ENCODE data around the gene ZNF25. TPM values are rescaled to one million over a fixed set of nuclear protein-coding genes. Genes with fewer than 3 reads are reported as not detected.
"Not testable (repeated sequence)": the region's sequence is repeated elsewhere in the genome, so short reads cannot be mapped to it uniquely, and the experiment has no call there.

Gene ZNF25
- total RNA-seq, 6 experiments from 2014 or later, result 1.1 to 3.1 (median 2.6) TPM

DNA sequence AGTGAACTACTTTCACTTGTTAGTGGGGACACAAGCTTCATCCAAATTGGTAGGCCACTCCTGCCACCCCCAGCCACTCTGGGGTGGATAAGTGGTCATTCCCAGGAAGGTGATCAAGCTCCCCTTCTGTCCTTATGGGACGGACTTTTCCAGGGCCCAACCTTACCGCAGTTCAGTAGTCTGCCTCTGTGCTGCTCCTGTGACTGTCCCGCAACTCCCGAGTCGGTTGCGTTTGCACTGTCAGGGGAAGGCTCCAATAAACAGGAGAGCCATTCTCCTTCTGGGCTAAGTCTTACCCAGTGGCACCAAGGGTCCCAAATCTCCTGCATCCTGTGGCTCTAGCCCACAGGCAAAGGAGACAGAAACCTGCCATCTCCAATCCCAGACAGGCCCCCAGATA lies 26.6 kb upstream of the ZNF25 start:
- no peak for DNase-seq
- no peak overlapping the region for H3K4me3 ChIP-seq
- H3K27ac ChIP-seq, result no peak overlapping the region
- no CpG with 5 or more reads among the region's 6 CpGs for WGBS (ENCODE audit: insufficient coverage, low coverage, low lambda C conversion rate, missing lambda C conversion rate)
- H3K4me1 ChIP-seq, result no peaks in the 10 kb centered on the region
- TF ChIP-seq, protein P1, sequence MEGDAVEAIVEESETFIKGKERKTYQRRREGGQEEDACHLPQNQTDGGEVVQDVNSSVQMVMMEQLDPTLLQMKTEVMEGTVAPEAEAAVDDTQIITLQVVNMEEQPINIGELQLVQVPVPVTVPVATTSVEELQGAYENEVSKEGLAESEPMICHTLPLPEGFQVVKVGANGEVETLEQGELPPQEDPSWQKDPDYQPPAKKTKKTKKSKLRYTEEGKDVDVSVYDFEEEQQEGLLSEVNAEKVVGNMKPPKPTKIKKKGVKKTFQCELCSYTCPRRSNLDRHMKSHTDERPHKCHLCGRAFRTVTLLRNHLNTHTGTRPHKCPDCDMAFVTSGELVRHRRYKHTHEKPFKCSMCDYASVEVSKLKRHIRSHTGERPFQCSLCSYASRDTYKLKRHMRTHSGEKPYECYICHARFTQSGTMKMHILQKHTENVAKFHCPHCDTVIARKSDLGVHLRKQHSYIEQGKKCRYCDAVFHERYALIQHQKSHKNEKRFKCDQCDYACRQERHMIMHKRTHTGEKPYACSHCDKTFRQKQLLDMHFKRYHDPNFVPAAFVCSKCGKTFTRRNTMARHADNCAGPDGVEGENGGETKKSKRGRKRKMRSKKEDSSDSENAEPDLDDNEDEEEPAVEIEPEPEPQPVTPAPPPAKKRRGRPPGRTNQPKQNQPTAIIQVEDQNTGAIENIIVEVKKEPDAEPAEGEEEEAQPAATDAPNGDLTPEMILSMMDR (IDR thresholded peaks at IDR 0.05), result no peak
- TF ChIP-seq POLR2A (IDR thresholded peaks at IDR 0.05), result no peak
- no peaks in the 10 kb centered on the region for H3K27me3 ChIP-seq
- no peak for ATAC-seq
- H3K36me3 ChIP-seq, result no peaks in the 10 kb centered on the region
- intact Hi-C loops (cut with DNase I), result no loop called here
- no peaks in the 10 kb centered on the region for H3K9me3 ChIP-seq

DNA sequence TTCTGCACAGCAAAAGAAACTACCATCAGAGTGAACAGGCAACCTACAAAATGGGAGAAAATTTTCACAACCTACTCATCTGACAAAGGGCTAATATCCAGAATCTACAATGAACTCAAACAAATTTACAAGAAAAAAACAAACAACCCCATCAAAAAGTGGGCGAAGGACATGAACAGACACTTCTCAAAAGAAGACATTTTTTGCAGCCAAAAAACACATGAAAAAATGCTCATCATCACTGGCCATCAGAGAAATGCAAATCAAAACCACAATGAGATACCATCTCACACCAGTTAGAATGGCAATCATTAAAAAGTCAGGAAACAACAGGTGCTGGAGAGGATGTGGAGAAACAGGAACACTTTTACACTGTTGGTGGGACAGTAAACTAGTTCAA lies 24.0 kb upstream of the ZNF25 start:
- intact Hi-C loops (cut with DNase I); H3K4me3 ChIP-seq; H3K27me3 ChIP-seq; H3K36me3 ChIP-seq; H3K27ac ChIP-seq; DNase-seq; H3K4me1 ChIP-seq; H3K9me3 ChIP-seq; ATAC-seq: not testable (repeated sequence)
- WGBS (ENCODE audit: insufficient coverage, low coverage, low lambda C conversion rate, missing lambda C conversion rate), result no CpG with 5 or more reads among the region's 1 CpG

DNA sequence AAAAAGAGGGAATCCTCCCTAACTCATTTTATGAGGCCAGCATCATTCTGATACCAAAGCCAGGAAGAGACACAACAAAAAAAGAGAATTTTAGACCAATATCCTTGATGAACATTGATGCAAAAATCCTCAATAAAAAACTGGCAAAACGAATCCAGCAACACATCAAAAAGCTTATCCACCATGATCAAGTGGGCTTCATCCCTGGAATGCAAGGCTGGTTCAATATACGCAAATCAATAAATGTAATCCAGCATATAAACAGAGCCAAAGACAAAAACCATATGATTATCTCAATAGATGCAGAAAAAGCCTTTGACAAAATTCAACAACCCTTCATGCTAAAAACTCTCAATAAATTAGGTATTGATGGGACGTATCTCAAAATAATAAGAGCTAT lies 22.5 kb upstream of the ZNF25 start:
- intact Hi-C loops (cut with DNase I), result not testable (repeated sequence)

DNA sequence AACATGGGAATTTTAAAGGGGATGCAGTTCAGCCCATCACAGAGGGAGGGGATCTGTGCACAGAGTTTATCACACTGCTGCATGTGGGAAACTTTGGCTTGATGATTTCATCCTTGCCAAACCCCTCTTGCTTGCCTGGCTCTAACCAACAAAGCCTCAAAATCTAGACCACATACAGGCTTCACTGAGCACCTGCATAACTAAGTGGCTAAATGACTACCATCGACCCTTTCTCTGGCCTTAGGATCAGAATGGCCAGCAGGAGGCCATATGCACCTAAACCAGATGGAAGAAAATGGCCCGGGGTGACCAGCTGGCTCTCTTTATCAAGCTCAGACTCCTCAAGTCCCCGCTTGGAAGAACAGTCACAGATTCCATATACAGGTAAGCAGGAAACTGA lies 15.6 kb upstream of the ZNF25 start:
- H3K9me3 ChIP-seq, result no peaks in the 10 kb centered on the region

More for the DNA sequence above, 22.5 kb upstream of the ZNF25 start:
- not testable (repeated sequence) for H3K27ac ChIP-seq, H3K27me3 ChIP-seq, DNase-seq, ATAC-seq, H3K4me3 ChIP-seq, H3K9me3 ChIP-seq, H3K4me1 ChIP-seq, H3K36me3 ChIP-seq
- 34% methylated on average over 2 of the region's 3 CpGs for WGBS (ENCODE audit: insufficient coverage, low coverage, low lambda C conversion rate, missing lambda C conversion rate)

GRCh38 chr10:37991655-37992054 lies 15.2 kb upstream of the ZNF25 start:
- no peak for TF ChIP-seq POLR2A (IDR thresholded peaks at IDR 0.05)
- TF ChIP-seq, protein P1 (IDR thresholded peaks at IDR 0.05), result no peak
- no peak for DNase-seq
- Histone ChIP-seq H3K9me3 (no peaks in the 10 kb centered on the region), H3K27me3 (no peaks in the 10 kb centered on the region), H3K27ac (no peak overlapping the region), H3K4me3 (no peak overlapping the region), H3K4me1 (no peaks in the 10 kb centered on the region), H3K36me3 (no peaks in the 10 kb centered on the region)
- intact Hi-C loops (cut with DNase I), result no loop called here
- no peak for ATAC-seq
- 57% methylated on average over 2 of the region's 2 CpGs for WGBS (ENCODE audit: insufficient coverage, low coverage, low lambda C conversion rate, missing lambda C conversion rate)

More for the DNA sequence above, 15.6 kb upstream of the ZNF25 start:
- no peaks in the 10 kb centered on the region for H3K27me3 ChIP-seq
- 60% methylated on average over 1 of the region's 3 CpGs for WGBS (ENCODE audit: insufficient coverage, low coverage, low lambda C conversion rate, missing lambda C conversion rate)
- no peak overlapping the region for H3K4me3 ChIP-seq
- DNase-seq, result no peak
- no peak for TF ChIP-seq POLR2A (IDR thresholded peaks at IDR 0.05)
- TF ChIP-seq, protein P1 (IDR thresholded peaks at IDR 0.05), result no peak
- H3K4me1 ChIP-seq, result no peaks in the 10 kb centered on the region
- intact Hi-C loops (cut with DNase I), result no loop called here
- no peak for ATAC-seq
- H3K27ac ChIP-seq, result no peak overlapping the region
- H3K36me3 ChIP-seq, result no peaks in the 10 kb centered on the region

- 4% methylated on average over 9 of the region's 9 CpGs for WGBS (ENCODE audit: insufficient coverage, low coverage, low lambda C conversion rate, missing lambda C conversion rate)
- DNase-seq, result no peak
- peak overlapping the region in 1 of 3 donors; percentile 92 for H3K27ac ChIP-seq
- no peaks in the 10 kb centered on the region for H3K36me3 ChIP-seq
- TF ChIP-seq, protein P1 (IDR thresholded peaks at IDR 0.05), result no peak
- TF ChIP-seq POLR2A (IDR thresholded peaks at IDR 0.05), result no peak
- no peak for ATAC-seq
- no peaks in the 10 kb centered on the region for H3K27me3 ChIP-seq
- H3K4me1 ChIP-seq, result no peaks in the 10 kb centered on the region
- H3K9me3 ChIP-seq, result no peaks in the 10 kb centered on the region
- intact Hi-C loops (cut with DNase I), result loop anchor here in 1 of 2 donors (5.0 kb wide), 1 partner anchor 115 kb away; the partner anchor contains the start of gene ZNF37A
- peak overlapping the region; percentile 21 to 86 (median 82) for H3K4me3 ChIP-seq
Observed at GRCh38 chr10:37976880-37977203, 395 bp upstream of the ZNF25 start.

Measured in right lobe of liver (tissue), 6 donors.